Astrocyte (in vitro differentiated cells and primary cell): ENCODE data around the gene ELFN2.

Experiments used
- EZH2 ChIP-seq: IDR thresholded peaks from 2 replicates; pipeline ENCODE4 v1.6.1; 2012; ENCODE audit warnings: mild to moderate bottlenecking, low read length, inconsistent platforms; ENCODE audit not compliant: insufficient read depth
- TF ChIP-seq, protein P1 (sequence below): IDR thresholded peaks from 2 replicates; pipeline ENCODE4 v1.5.1; 2011; ENCODE audit warnings: low read depth, mild to moderate bottlenecking, inconsistent platforms, low read length, moderate library complexity; ENCODE audit not compliant: insufficient read depth

- TF ChIP-seq, protein P1, sequence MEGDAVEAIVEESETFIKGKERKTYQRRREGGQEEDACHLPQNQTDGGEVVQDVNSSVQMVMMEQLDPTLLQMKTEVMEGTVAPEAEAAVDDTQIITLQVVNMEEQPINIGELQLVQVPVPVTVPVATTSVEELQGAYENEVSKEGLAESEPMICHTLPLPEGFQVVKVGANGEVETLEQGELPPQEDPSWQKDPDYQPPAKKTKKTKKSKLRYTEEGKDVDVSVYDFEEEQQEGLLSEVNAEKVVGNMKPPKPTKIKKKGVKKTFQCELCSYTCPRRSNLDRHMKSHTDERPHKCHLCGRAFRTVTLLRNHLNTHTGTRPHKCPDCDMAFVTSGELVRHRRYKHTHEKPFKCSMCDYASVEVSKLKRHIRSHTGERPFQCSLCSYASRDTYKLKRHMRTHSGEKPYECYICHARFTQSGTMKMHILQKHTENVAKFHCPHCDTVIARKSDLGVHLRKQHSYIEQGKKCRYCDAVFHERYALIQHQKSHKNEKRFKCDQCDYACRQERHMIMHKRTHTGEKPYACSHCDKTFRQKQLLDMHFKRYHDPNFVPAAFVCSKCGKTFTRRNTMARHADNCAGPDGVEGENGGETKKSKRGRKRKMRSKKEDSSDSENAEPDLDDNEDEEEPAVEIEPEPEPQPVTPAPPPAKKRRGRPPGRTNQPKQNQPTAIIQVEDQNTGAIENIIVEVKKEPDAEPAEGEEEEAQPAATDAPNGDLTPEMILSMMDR: no peak
- no peak for TF ChIP-seq EZH2
Observed at GRCh38 chr22:37353839-37354238, 73.4 kb downstream of the ELFN2 start.
